K562 (cell line): Measurements from ENCODE around the gene ADGRG1. TPM values are rescaled to one million over a fixed set of nuclear protein-coding genes. Genes with fewer than 3 reads are reported as not detected.

Experiments
- ATF1 ChIP-seq, 2 experiments: fragments of 450-650 bp in 1 of 2; IDR thresholded peaks; 2 replicates each; pipeline ENCODE4 v1.6.1; 2016; ENCODE audit warnings: missing compliant biosample characterization in 1 of 2, missing genetic modification characterization in 1 of 2
- BACH1 ChIP-seq: fragments of 200-800 bp; sonication (Bioruptor generic); IDR thresholded peaks from 2 replicates; pipeline ENCODE4 v1.6.1; 2016; ENCODE audit warnings: missing genetic modification characterization, missing compliant biosample characterization
- BCOR ChIP-seq: fragments of 450-650 bp; IDR thresholded peaks from 2 replicates; pipeline ENCODE4 v1.6.1; 2016
- ETS2 ChIP-seq: IDR thresholded peaks from 2 replicates; pipeline ENCODE4 v1.6.1; 2016; ENCODE audit warnings: borderline replicate concordance, missing genetic modification characterization, mild to moderate bottlenecking, moderate library complexity, missing compliant biosample characterization; ENCODE audit not compliant: poor library complexity, severe bottlenecking
- FOS ChIP-seq: IDR thresholded peaks from 3 replicates; pipeline ENCODE4 v1.6.1; 2011; ENCODE audit not compliant: insufficient read length; ENCODE audit errors: extremely low read depth
- KDM2B ChIP-seq: fragments of 250-450 bp; sonication (Bioruptor Pico); IDR thresholded peaks from 2 replicates; pipeline ENCODE4 v1.8.0; 2021; ENCODE audit warnings: mild to moderate bottlenecking, moderate library complexity
- MYC ChIP-seq, 2 experiments: fragments of 250-450 bp in 1 of 2; sonication (Bioruptor Pico) in 1 of 2; IDR thresholded peaks; 2 replicates each; pipeline versions ENCODE4 v1.5.1 to v1.6.1; 2012 to 2021; ENCODE audit warnings: low read depth in 2 of 2, borderline replicate concordance in 1 of 2, improper control_type of control experiment in 1 of 2, low read length in 1 of 2, mild to moderate bottlenecking in 1 of 2, moderate library complexity in 1 of 2
- NFYB ChIP-seq: IDR thresholded peaks from 2 replicates; pipeline ENCODE4 v1.6.1; 2011; ENCODE audit warnings: mild to moderate bottlenecking, moderate library complexity; ENCODE audit not compliant: insufficient read length; ENCODE audit errors: extremely low read depth
- SETDB1 ChIP-seq: IDR thresholded peaks from one replicate; pipeline ENCODE4 v1.6.1; 2012; ENCODE audit warnings: low read length, control low read depth, inconsistent platforms
- SP2 ChIP-seq: IDR thresholded peaks from 2 replicates; pipeline ENCODE4 v1.6.1; 2011; ENCODE audit warnings: mild to moderate bottlenecking, low read depth, low read length, moderate library complexity; ENCODE audit not compliant: poor library complexity, severe bottlenecking; ENCODE audit errors: extremely low read depth
- TRIM24 ChIP-seq, 2 experiments: fragments of 450-650 bp; IDR thresholded peaks; 2 replicates each; pipeline ENCODE4 v1.6.1; 2016
- ZFX ChIP-seq: sonication (generic); formaldehyde crosslinking; IDR thresholded peaks from 2 replicates; pipeline ENCODE4 v1.8.0; 2022; ENCODE audit warnings: mild to moderate bottlenecking, missing genetic modification reagents, moderate library complexity
- ZHX1 ChIP-seq: fragments of 150-350 bp; conservative IDR thresholded peaks from 2 replicates; pipeline ENCODE4 v1.6.1; 2014; ENCODE audit warnings: low read length
- ZNF143 ChIP-seq: sonication (generic); formaldehyde crosslinking; IDR thresholded peaks from 2 replicates; pipeline ENCODE4 v1.9.0; 2022; ENCODE audit warnings: mild to moderate bottlenecking, missing genetic modification reagents
- ZNF764 ChIP-seq: fragments of 250-450 bp; sonication (Bioruptor Pico); IDR thresholded peaks from 2 replicates; pipeline ENCODE4 v1.4.0; 2020; ENCODE audit warnings: low read depth, mild to moderate bottlenecking, moderate library complexity
- polyA plus RNA-seq, 8 experiments: library from polyadenylated mRNA; depleted of rRNA in 4 of 8; stranded (reverse) in 5 of 8; unstranded in 3 of 8; fragments of >200 nt; fragmentation: Nextera tagmentation in 2 of 8; fragmentation: Illumina TruSeq in 1 of 8; extraction: Ambion mirVana in 2 of 8; extraction: Trizol in 1 of 8; gene quantifications; 2 replicates each; pipeline versions ENCODE4 v1.2.1 to v1.2.3, GENCODE V29; 2011 to 2014; ENCODE audit warnings: inconsistent platforms in 1 of 8, missing spikeins in 1 of 8
- total RNA-seq, 7 experiments: library from RNA; depleted of rRNA in 6 of 7; stranded (reverse); fragments of >200 nt in 6 of 7; fragmentation: Illumina TruSeq in 2 of 7; extraction: Trizol in 2 of 7; gene quantifications; 2 replicates each; pipeline versions ENCODE4 v1.2.1 to v1.2.3, GENCODE V29; 2011 to 2021; ENCODE audit warnings: low replicate concordance in 1 of 7
- TF ChIP-seq, protein P1 (sequence below): sonication (generic); formaldehyde crosslinking; IDR thresholded peaks from 2 replicates; pipeline ENCODE4 v1.8.0; 2022; ENCODE audit warnings: missing genetic modification reagents, mild to moderate bottlenecking, borderline replicate concordance
- TF ChIP-seq, protein P2 (sequence below): sonication (generic); formaldehyde crosslinking; IDR thresholded peaks from 2 replicates; pipeline ENCODE4 v1.8.0; 2022; ENCODE audit warnings: mild to moderate bottlenecking, missing genetic modification reagents

Gene ADGRG1
- total and polyA plus RNA-seq, 9 of the 15 experiments (the other 6 are each of a cell fraction or from before 2014, with no cell fraction given) = 0.04 to 0.31 (median 0.16) TPM; not detected in 6

- TF ChIP-seq, protein P1, sequence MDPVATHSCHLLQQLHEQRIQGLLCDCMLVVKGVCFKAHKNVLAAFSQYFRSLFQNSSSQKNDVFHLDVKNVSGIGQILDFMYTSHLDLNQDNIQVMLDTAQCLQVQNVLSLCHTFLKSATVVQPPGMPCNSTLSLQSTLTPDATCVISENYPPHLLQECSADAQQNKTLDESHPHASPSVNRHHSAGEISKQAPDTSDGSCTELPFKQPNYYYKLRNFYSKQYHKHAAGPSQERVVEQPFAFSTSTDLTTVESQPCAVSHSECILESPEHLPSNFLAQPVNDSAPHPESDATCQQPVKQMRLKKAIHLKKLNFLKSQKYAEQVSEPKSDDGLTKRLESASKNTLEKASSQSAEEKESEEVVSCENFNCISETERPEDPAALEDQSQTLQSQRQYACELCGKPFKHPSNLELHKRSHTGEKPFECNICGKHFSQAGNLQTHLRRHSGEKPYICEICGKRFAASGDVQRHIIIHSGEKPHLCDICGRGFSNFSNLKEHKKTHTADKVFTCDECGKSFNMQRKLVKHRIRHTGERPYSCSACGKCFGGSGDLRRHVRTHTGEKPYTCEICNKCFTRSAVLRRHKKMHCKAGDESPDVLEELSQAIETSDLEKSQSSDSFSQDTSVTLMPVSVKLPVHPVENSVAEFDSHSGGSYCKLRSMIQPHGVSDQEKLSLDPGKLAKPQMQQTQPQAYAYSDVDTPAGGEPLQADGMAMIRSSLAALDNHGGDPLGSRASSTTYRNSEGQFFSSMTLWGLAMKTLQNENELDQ (CRISPR knock-in tag) = no peak
- TF ChIP-seq BCOR = peak; percentile 100
- TF ChIP-seq ZFX (CRISPR knock-in tag) = peak; percentile 73
- peak; percentile 91 for TF ChIP-seq MYC (IDR thresholded peaks at IDR 0.05; ENCODE audit: low read depth, low read length)
- no peak for TF ChIP-seq MYC (CRISPR knock-in tag; IDR thresholded peaks at IDR 0.05; ENCODE audit: borderline replicate concordance, low read depth)
- no peak for TF ChIP-seq ETS2
- TF ChIP-seq KDM2B (CRISPR knock-in tag) = 0 out of 2 replicates have a peak, but pooled peaks have one; percentile 24
- TF ChIP-seq BACH1 (tag) = peak; percentile 94
- TF ChIP-seq SP2 = no peak
- no peak for TF ChIP-seq ZHX1
- no peak for TF ChIP-seq NFYB
- TF ChIP-seq FOS = no peak
- TF ChIP-seq ZNF143 (CRISPR knock-in tag) = peak; percentile 16; the same call in 1 of the 2 replicates
- TF ChIP-seq SETDB1 = no peak
- TF ChIP-seq ATF1 (CRISPR knock-in tag; IDR thresholded peaks at IDR 0.05) = no peak
- TF ChIP-seq ATF1 (tag; IDR thresholded peaks at IDR 0.05) = peak; percentile 89
- TF ChIP-seq, protein P2, sequence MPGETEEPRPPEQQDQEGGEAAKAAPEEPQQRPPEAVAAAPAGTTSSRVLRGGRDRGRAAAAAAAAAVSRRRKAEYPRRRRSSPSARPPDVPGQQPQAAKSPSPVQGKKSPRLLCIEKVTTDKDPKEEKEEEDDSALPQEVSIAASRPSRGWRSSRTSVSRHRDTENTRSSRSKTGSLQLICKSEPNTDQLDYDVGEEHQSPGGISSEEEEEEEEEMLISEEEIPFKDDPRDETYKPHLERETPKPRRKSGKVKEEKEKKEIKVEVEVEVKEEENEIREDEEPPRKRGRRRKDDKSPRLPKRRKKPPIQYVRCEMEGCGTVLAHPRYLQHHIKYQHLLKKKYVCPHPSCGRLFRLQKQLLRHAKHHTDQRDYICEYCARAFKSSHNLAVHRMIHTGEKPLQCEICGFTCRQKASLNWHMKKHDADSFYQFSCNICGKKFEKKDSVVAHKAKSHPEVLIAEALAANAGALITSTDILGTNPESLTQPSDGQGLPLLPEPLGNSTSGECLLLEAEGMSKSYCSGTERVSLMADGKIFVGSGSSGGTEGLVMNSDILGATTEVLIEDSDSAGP (CRISPR knock-in tag) = no peak
- TF ChIP-seq TRIM24 (IDR thresholded peaks at IDR 0.05) = peak; percentile 99
- no peak for TF ChIP-seq ZNF764
Measured at GRCh38 chr16:57689762-57690558, 61.5 kb downstream of the ADGRG1 start (continued).
